Psoas muscle (tissue), 8 donors: ENCODE results near the gene SOX1. TPM values are rescaled to one million over a fixed set of nuclear protein-coding genes. Genes with fewer than 3 reads are reported as not detected.

Experiments used
- ATAC-seq, 4 donors: fragments of 200-7000 bp; cut with Tn5 transposase; one replicate each; pipeline ENCODE4 v1.9.1; 2020; ENCODE audit warnings: moderate library complexity in 3 of 4, mild to moderate bottlenecking in 2 of 4
- DNase-seq, 2 donors: peaks; one replicate each; pipeline ENCODE4 v3.0.0-alpha.2; 2020
- H3K27ac ChIP-seq: fragments of 200-600 bp; one replicate; pipeline ENCODE4 v1.8.0; 2022
- H3K27me3 ChIP-seq, 3 donors: fragments of 200-600 bp in 1 of 3; one replicate each; pipeline versions ENCODE4 v1.6.1 to v1.8.0; 2013 to 2022; ENCODE audit warnings: low read length in 2 of 3, mild to moderate bottlenecking in 2 of 3, moderate library complexity in 1 of 3; ENCODE audit not compliant: insufficient read depth in 3 of 3
- H3K36me3 ChIP-seq, 2 donors: fragments of 200-600 bp in 1 of 2; one replicate each; pipeline versions ENCODE4 v1.6.1 to v1.8.0; 2013 to 2022; ENCODE audit warnings: low read depth in 1 of 2, mild to moderate bottlenecking in 1 of 2, moderate library complexity in 1 of 2; ENCODE audit not compliant: insufficient read depth in 1 of 2
- H3K4me1 ChIP-seq: fragments of 200-600 bp; one replicate; pipeline ENCODE4 v1.8.0; 2022
- H3K4me3 ChIP-seq: fragments of 200-600 bp; one replicate; pipeline ENCODE4 v1.8.0; 2022; ENCODE audit warnings: mild to moderate bottlenecking
- H3K9me3 ChIP-seq: fragments of 200-600 bp; one replicate; pipeline ENCODE4 v1.8.0; 2022
- CTCF ChIP-seq: fragments of 200-600 bp; IDR thresholded peaks from one replicate; pipeline ENCODE4 v1.8.0; 2022; ENCODE audit warnings: antibody characterized with exemption
- WGBS, 3 donors: extraction: QIAGEN DNeasy Blood & Tissue Kit; methylation state at CpG; one replicate each; pipeline versions ENCODE4 v1.1.6 to v1.1.7; 2013; 5-methylcytosine and 5-hydroxymethylcytosine counted together
- intact Hi-C, 2 donors: fragments of 100-400 bp; cut with DNase I; formaldehyde crosslinking; loops; one replicate each; pipeline versions ENCODE4 v1.11.0 to v1.14.2; 2022
- polyA plus RNA-seq, 3 donors: library from polyadenylated mRNA; stranded (reverse); fragments of 200-250 nt; gene quantifications; one replicate each; pipeline ENCODE4 v1.2.3, GENCODE V29; 2013
- total RNA-seq, 4 donors: library from RNA; stranded (reverse); fragmentation: NEBNext Ultra II Directional in 2 of 4; extraction: Animal tissue kit (Norgen Biotek cat#: 25700) in 2 of 4; gene quantifications; one replicate each; pipeline versions ENCODE4 v1.2.1 to v1.2.4, GENCODE V29; 2021 to 2023
- donor health status: healthy with polysubstance abuse.
- donor health status: DM: no; HTN: no; CAD: no; lungs with moderate emphysema.
- donor health status: Bipolar disorder and iron deficiency.
- donor health status: healthy.
- donor health status: DM: yes; HTN: yes; CAD: no.
- donor health status: DM: no; HTN: no; CAD: no.
- donor health status: DM: no; HTN: no; CAD: no.
- donor health status: DM: yes; HTN: yes; CAD: no.

SOX1 gene
- total and polyA plus RNA-seq, 7 donors = not detected

- no peak for TF ChIP-seq CTCF
- Histone ChIP-seq H3K36me3 (no peaks in the 10 kb centered on the region), H3K27me3 (peaks cover 0 to 26% (median 7%) of the 10 kb centered on the region in 3 donors), H3K4me1 (no peaks in the 10 kb centered on the region), H3K4me3 (no peak overlapping the region), H3K9me3 (no peaks in the 10 kb centered on the region), H3K27ac (no peak overlapping the region)
- intact Hi-C loops = no loop called here
- WGBS, 3 donors = 74 to 78% (median 75%) methylated on average over 20 of the region's 20 CpGs
- DNase-seq (peak in 1 of 2 donors; percentile 23), ATAC-seq (no peak)
Measured at GRCh38 chr13:112115403-112116091, 48.6 kb downstream of the SOX1 start.

GRCh38 chr13:112116187-112116950, 49.4 kb downstream of the SOX1 start:
- Histone ChIP-seq H3K27ac (no peak overlapping the region), H3K4me3 (no peak overlapping the region), H3K36me3 (no peaks in the 10 kb centered on the region), H3K4me1 (no peaks in the 10 kb centered on the region), H3K9me3 (no peaks in the 10 kb centered on the region), H3K27me3 (peaks cover 0 to 24% (median 7%) of the 10 kb centered on the region in 3 donors)
- DNase-seq (peak in 1 of 2 donors; percentile 42), ATAC-seq (no peak)
- no peak for TF ChIP-seq CTCF
- 82 to 87% (median 83%) methylated on average over 22 of the region's 22 CpGs for WGBS, 3 donors
- intact Hi-C loops = no loop called here

GRCh38 chr13:112117258-112117954, 50.5 kb downstream of the SOX1 start:
- TF ChIP-seq CTCF = no peak
- no peaks in the 10 kb centered on the region for H3K36me3 ChIP-seq
- peaks cover 0 to 18% (median 7%) of the 10 kb centered on the region in 3 donors for H3K27me3 ChIP-seq
- no peaks in the 10 kb centered on the region for H3K4me1 ChIP-seq
- intact Hi-C loops = no loop called here
- H3K9me3 ChIP-seq = no peaks in the 10 kb centered on the region
- ATAC-seq = no peak
- H3K4me3 ChIP-seq = no peak overlapping the region
- H3K27ac ChIP-seq = no peak overlapping the region
- peak in 1 of 2 donors; percentile 30 for DNase-seq
- whole genome bisulfite sequencing, 3 donors = 76 to 79% (median 77%) methylated on average over 14 of the region's 14 CpGs

- Histone ChIP-seq H3K27me3 (peaks cover 0 to 18% (median 5%) of the 10 kb centered on the region in 3 donors), H3K4me3 (no peak overlapping the region), H3K36me3 (no peaks in the 10 kb centered on the region), H3K9me3 (no peaks in the 10 kb centered on the region), H3K4me1 (no peaks in the 10 kb centered on the region), H3K27ac (no peak overlapping the region)
- no peak for TF ChIP-seq CTCF
- intact Hi-C loops = no loop called here
- WGBS, 3 donors = 69 to 73% (median 71%) methylated on average over 18 of the region's 18 CpGs
- DNase-seq (no peak), ATAC-seq (no peak)
Measured at GRCh38 chr13:112117955-112118302, 51.0 kb downstream of the SOX1 start.
